SK-N-SH treated with all-trans-retinoic acid at 6 μM for 48 hours (cell line): ENCODE measurements around the gene PLCB1.

Experiments used
- ATAC-seq: fragments of 200-7000 bp; cut with Tn5 transposase; 3 replicates; pipeline ENCODE4 v1.9.1; 2020; ENCODE audit warnings: mild to moderate bottlenecking, moderate library complexity
- BACH2 ChIP-seq: fragments of 250-450 bp; sonication (Bioruptor Pico); IDR thresholded peaks from 2 replicates; pipeline ENCODE4 v1.9.0; 2021; ENCODE audit warnings: mild to moderate bottlenecking, borderline replicate concordance
- CREB5 ChIP-seq: fragments of 250-450 bp; sonication (Bioruptor Pico); IDR thresholded peaks from 2 replicates; pipeline ENCODE4 v1.5.1; 2020; ENCODE audit warnings: low read depth, mild to moderate bottlenecking, moderate library complexity
- CSDC2 ChIP-seq: fragments of 250-450 bp; sonication (Bioruptor Pico); IDR thresholded peaks from 2 replicates; pipeline ENCODE4 v1.5.0; 2020; ENCODE audit warnings: mild to moderate bottlenecking, moderate library complexity
- CSRNP3 ChIP-seq: fragments of 250-450 bp; sonication (Bioruptor Pico); IDR thresholded peaks from 2 replicates; pipeline ENCODE4 v1.5.1; 2021; ENCODE audit warnings: mild to moderate bottlenecking, moderate library complexity
- ISL1 ChIP-seq: fragments of 250-450 bp; sonication (Bioruptor Pico); IDR thresholded peaks from 2 replicates; pipeline ENCODE4 v2.1.2; 2022; ENCODE audit warnings: mild to moderate bottlenecking, moderate library complexity
- OSR1 ChIP-seq: fragments of 250-450 bp; sonication (Bioruptor Pico); IDR thresholded peaks from 2 replicates; pipeline ENCODE4 v1.8.0; 2022; ENCODE audit warnings: moderate library complexity, mild to moderate bottlenecking, inconsistent platforms
- PATZ1 ChIP-seq: fragments of 250-450 bp; sonication (Bioruptor Pico); IDR thresholded peaks from 2 replicates; pipeline ENCODE4 v1.8.0; 2020; ENCODE audit warnings: mild to moderate bottlenecking, moderate library complexity, borderline replicate concordance
- POU6F1 ChIP-seq: fragments of 250-450 bp; sonication (Bioruptor Pico); IDR thresholded peaks from 2 replicates; pipeline ENCODE4 v1.8.0; 2021; ENCODE audit warnings: low read depth, mild to moderate bottlenecking, moderate library complexity, borderline replicate concordance
- PPARA ChIP-seq: fragments of 250-450 bp; sonication (Bioruptor Pico); IDR thresholded peaks from 2 replicates; pipeline ENCODE4 v1.5.0; 2020; ENCODE audit warnings: mild to moderate bottlenecking, borderline replicate concordance
- RARB ChIP-seq: fragments of 250-450 bp; sonication (Bioruptor Pico); IDR thresholded peaks from 2 replicates; pipeline ENCODE4 v1.8.0; 2021; ENCODE audit warnings: mild to moderate bottlenecking, moderate library complexity
- SNAI2 ChIP-seq: fragments of 250-450 bp; sonication (Bioruptor Pico); IDR thresholded peaks from 2 replicates; pipeline ENCODE4 v1.5.0; 2020; ENCODE audit warnings: mild to moderate bottlenecking, moderate library complexity
- TCF4 ChIP-seq: fragments of 250-450 bp; sonication (Bioruptor Pico); IDR thresholded peaks from 2 replicates; pipeline ENCODE4 v1.8.0; 2021; ENCODE audit warnings: mild to moderate bottlenecking, moderate library complexity, borderline replicate concordance
- TSHZ2 ChIP-seq: fragments of 250-450 bp; sonication (Bioruptor Pico); IDR thresholded peaks from 2 replicates; pipeline ENCODE4 v1.5.0; 2020; ENCODE audit warnings: mild to moderate bottlenecking, moderate library complexity
- ZC3H10 ChIP-seq: fragments of 250-450 bp; sonication (Bioruptor Pico); IDR thresholded peaks from 2 replicates; pipeline ENCODE4 v1.5.1; 2021; ENCODE audit warnings: mild to moderate bottlenecking, moderate library complexity
- ZFP3 ChIP-seq: fragments of 250-450 bp; sonication (Bioruptor Pico); IDR thresholded peaks from 2 replicates; pipeline ENCODE4 v1.5.0; 2020; ENCODE audit warnings: mild to moderate bottlenecking, moderate library complexity
- ZFP30 ChIP-seq: fragments of 450-650 bp; formaldehyde crosslinking; IDR thresholded peaks from 2 replicates; pipeline ENCODE4 v1.5.0; 2022; ENCODE audit warnings: mild to moderate bottlenecking, moderate library complexity
- ZNF565 ChIP-seq: fragments of 450-650 bp; formaldehyde crosslinking; conservative IDR thresholded peaks from 2 replicates; pipeline ENCODE4 v1.5.0; 2020; ENCODE audit warnings: low read depth, mild to moderate bottlenecking, moderate library complexity
- ZNF8 ChIP-seq: fragments of 450-650 bp; formaldehyde crosslinking; IDR thresholded peaks from 2 replicates; pipeline ENCODE4 v1.5.0; 2020; ENCODE audit warnings: mild to moderate bottlenecking, moderate library complexity

PLCB1 gene

GRCh38 chr20:8700756-8701155 is 568.7 kb downstream of the PLCB1 start:
- no peak for ATAC-seq
- TF ChIP-seq ZC3H10 (no peak), CSDC2 (CRISPR knock-in tag) (no peak), ZFP3 (CRISPR knock-in tag) (no peak), SNAI2 (no peak), CREB5 (CRISPR knock-in tag) (no peak), OSR1 (no peak), CSRNP3 (CRISPR knock-in tag) (no peak), ZFP30 (CRISPR knock-in tag) (no peak), RARB (CRISPR knock-in tag) (no peak), ZNF8 (CRISPR knock-in tag) (no peak), TSHZ2 (CRISPR knock-in tag) (no peak), BACH2 (CRISPR knock-in tag) (no peak), TCF4 (CRISPR knock-in tag) (no peak)

- no peak for ATAC-seq
Measured at GRCh38 chr20:8706961-8707700, 575.1 kb downstream of the PLCB1 start.

More at GRCh38 chr20:8706961-8707700, 575.1 kb downstream of the PLCB1 start:
- TF ChIP-seq ZNF565 = no peak
- no peak for TF ChIP-seq POU6F1 (CRISPR knock-in tag)
- TF ChIP-seq ZC3H10 = no peak
- no peak for TF ChIP-seq TCF4 (CRISPR knock-in tag)
- TF ChIP-seq PATZ1 (CRISPR knock-in tag) = no peak
- no peak for TF ChIP-seq SNAI2
- no peak for TF ChIP-seq OSR1
- TF ChIP-seq ISL1 (CRISPR knock-in tag) = no peak
- no peak for TF ChIP-seq ZNF8 (CRISPR knock-in tag)
- TF ChIP-seq RARB (CRISPR knock-in tag) = no peak
- TF ChIP-seq ZFP3 (CRISPR knock-in tag) = no peak
- TF ChIP-seq PPARA = no peak
